Activated naive CD8-positive, alpha-beta T cell treated with anti-CD3 and anti-CD28 coated beads, Interleukin-2, amount 50 U/mL, for 24 hours (primary cell): ENCODE measurements around the gene UAP1L1.

Experiments
- ATAC-seq: fragments of 150-1000 bp; cut with Tn5 transposase; one replicate; pipeline ENCODE4 v1.10.0; 2021
- DNase-seq: peaks from one replicate; pipeline ENCODE4 v3.0.0; 2021
- H3K27ac Mint-ChIP-seq: one replicate; pipeline ENCODE4 v1.8.0; 2021; ENCODE audit warnings: mild to moderate bottlenecking, mixed read lengths
- H3K27me3 Mint-ChIP-seq: one replicate; pipeline ENCODE4 v1.8.0; 2021; ENCODE audit warnings: mixed read lengths
- H3K36me3 Mint-ChIP-seq: one replicate; pipeline ENCODE4 v1.8.0; 2021; ENCODE audit warnings: low read depth, mixed read lengths
- H3K4me1 Mint-ChIP-seq: one replicate; pipeline ENCODE4 v1.8.0; 2021; ENCODE audit warnings: mixed read lengths
- H3K4me3 Mint-ChIP-seq: one replicate; pipeline ENCODE4 v1.8.0; 2021; ENCODE audit warnings: mild to moderate bottlenecking, moderate library complexity, mixed read lengths
- H3K9me3 Mint-ChIP-seq: one replicate; pipeline ENCODE4 v1.8.0; 2021; ENCODE audit warnings: mixed read lengths

UAP1L1 gene

GRCh38 chr9:137073992-137074399 lies 3.3 kb upstream of the UAP1L1 start:
- Mint-ChIP-seq H3K27ac (no peak overlapping the region), H3K4me3 (no peak overlapping the region), H3K36me3 (no peaks in the 10 kb centered on the region), H3K9me3 (no peaks in the 10 kb centered on the region), H3K4me1 (peaks cover 16% of the 10 kb centered on the region), H3K27me3 (no peaks in the 10 kb centered on the region)
- DNase-seq (no peak), ATAC-seq (no peak)

GRCh38 chr9:137074657-137075274 lies 2.6 kb upstream of the UAP1L1 start:
- peaks cover 15% of the 10 kb centered on the region for H3K4me1 Mint-ChIP-seq
- no peak for DNase-seq
- no peak overlapping the region for H3K4me3 Mint-ChIP-seq
- H3K27ac Mint-ChIP-seq, result no peak overlapping the region
- no peak for ATAC-seq
- no peaks in the 10 kb centered on the region for H3K27me3 Mint-ChIP-seq
- H3K36me3 Mint-ChIP-seq, result peaks cover 2% of the 10 kb centered on the region
- H3K9me3 Mint-ChIP-seq, result no peaks in the 10 kb centered on the region

- Mint-ChIP-seq H3K9me3 (no peaks in the 10 kb centered on the region), H3K27ac (no peak overlapping the region), H3K36me3 (peaks cover 3% of the 10 kb centered on the region), H3K4me3 (no peak overlapping the region), H3K27me3 (no peaks in the 10 kb centered on the region), H3K4me1 (peaks cover 15% of the 10 kb centered on the region)
- DNase-seq (no peak), ATAC-seq (no peak)
Observed at GRCh38 chr9:137075275-137075775, 2.0 kb upstream of the UAP1L1 start.

- ATAC-seq (no peak), DNase-seq (no peak)
- no peaks in the 10 kb centered on the region for H3K9me3 Mint-ChIP-seq
- peak overlapping the region; percentile 29 for H3K4me3 Mint-ChIP-seq
- no peak overlapping the region for H3K27ac Mint-ChIP-seq
- H3K36me3 Mint-ChIP-seq, result peaks cover 3% of the 10 kb centered on the region
- peaks cover 4% of the 10 kb centered on the region for H3K4me1 Mint-ChIP-seq
- no peaks in the 10 kb centered on the region for H3K27me3 Mint-ChIP-seq
Observed at GRCh38 chr9:137076636-137077009, 694 bp upstream of the UAP1L1 start.

DNA sequence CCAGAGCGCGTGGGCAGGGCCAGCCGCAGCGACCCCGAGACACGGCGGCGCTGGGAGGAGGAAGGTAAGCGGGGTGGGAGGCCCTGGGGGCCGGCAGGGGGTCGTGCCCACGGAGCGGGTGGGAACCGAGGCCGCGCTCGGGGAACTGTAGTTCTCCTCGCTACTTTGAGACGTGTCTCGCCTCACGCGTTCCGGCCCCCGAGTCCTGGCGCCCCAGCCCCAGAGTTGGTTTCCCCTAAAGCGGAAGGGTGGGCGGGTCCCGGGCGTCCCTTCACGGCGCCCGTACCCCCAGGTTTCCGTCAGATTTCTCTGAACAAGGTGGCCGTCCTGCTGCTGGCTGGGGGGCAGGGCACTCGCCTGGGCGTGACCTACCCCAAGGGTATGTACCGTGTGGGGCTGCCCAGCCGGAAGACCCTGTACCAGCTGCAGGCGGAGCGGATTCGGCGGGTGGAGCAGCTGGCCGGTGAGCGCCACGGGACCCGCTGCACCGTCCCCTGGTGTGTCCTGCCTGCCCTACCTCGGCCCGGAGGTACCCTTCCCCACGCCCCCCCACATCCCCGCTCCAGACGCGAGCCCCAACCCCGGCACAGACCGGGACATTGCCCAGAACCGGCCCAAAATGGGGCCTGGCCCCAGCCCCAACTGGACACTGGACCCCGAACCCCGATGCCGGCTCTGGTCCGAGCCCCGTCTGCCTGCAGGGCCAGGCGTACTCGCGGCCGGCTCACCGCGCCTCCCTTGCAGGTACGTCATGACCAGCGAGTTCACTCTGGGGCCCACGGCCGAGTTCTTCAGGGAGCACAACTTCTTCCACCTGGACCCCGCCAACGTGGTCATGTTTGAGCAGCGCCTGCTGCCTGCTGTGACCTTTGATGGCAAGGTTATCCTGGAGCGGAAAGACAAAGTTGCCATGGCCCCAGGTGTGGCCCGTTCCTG lies 709 bp downstream of the UAP1L1 start:
- peak overlapping the region; percentile 35 for H3K27ac Mint-ChIP-seq
- DNase-seq, result peak; percentile 67

GRCh38 chr9:137078701-137079400 lies 1.5 kb downstream of the UAP1L1 start:
- no peaks in the 10 kb centered on the region for H3K27me3 Mint-ChIP-seq
- H3K4me1 Mint-ChIP-seq, result peaks cover 13% of the 10 kb centered on the region
- ATAC-seq (no peak), DNase-seq (no peak)
- peaks cover 5% of the 10 kb centered on the region for H3K36me3 Mint-ChIP-seq
- H3K9me3 Mint-ChIP-seq, result no peaks in the 10 kb centered on the region
- H3K27ac Mint-ChIP-seq, result no peak overlapping the region
- peak overlapping the region; percentile 71 for H3K4me3 Mint-ChIP-seq

More for the DNA sequence above, 709 bp downstream of the UAP1L1 start:
- H3K27me3 Mint-ChIP-seq, result no peaks in the 10 kb centered on the region
- H3K4me3 Mint-ChIP-seq, result peak overlapping the region; percentile 71
- H3K4me1 Mint-ChIP-seq, result peaks cover 7% of the 10 kb centered on the region
- ATAC-seq, result peak; percentile 37
- no peaks in the 10 kb centered on the region for H3K9me3 Mint-ChIP-seq
- H3K36me3 Mint-ChIP-seq, result peaks cover 3% of the 10 kb centered on the region

GRCh38 chr9:137079401-137079787 lies 2.1 kb downstream of the UAP1L1 start:
- Mint-ChIP-seq H3K4me1 (peaks cover 15% of the 10 kb centered on the region), H3K27ac (no peak overlapping the region), H3K4me3 (no peak overlapping the region), H3K36me3 (peaks cover 5% of the 10 kb centered on the region), H3K9me3 (no peaks in the 10 kb centered on the region), H3K27me3 (no peaks in the 10 kb centered on the region)
- DNase-seq, result no peak
- ATAC-seq, result no peak

GRCh38 chr9:137080260-137081122 lies 3.2 kb downstream of the UAP1L1 start:
- ATAC-seq, result no peak
- H3K9me3 Mint-ChIP-seq, result no peaks in the 10 kb centered on the region
- H3K4me3 Mint-ChIP-seq, result no peak overlapping the region
- no peaks in the 10 kb centered on the region for H3K27me3 Mint-ChIP-seq
- no peak overlapping the region for H3K27ac Mint-ChIP-seq
- peaks cover 23% of the 10 kb centered on the region for H3K4me1 Mint-ChIP-seq
- DNase-seq, result no peak
- peaks cover 5% of the 10 kb centered on the region for H3K36me3 Mint-ChIP-seq

DNA sequence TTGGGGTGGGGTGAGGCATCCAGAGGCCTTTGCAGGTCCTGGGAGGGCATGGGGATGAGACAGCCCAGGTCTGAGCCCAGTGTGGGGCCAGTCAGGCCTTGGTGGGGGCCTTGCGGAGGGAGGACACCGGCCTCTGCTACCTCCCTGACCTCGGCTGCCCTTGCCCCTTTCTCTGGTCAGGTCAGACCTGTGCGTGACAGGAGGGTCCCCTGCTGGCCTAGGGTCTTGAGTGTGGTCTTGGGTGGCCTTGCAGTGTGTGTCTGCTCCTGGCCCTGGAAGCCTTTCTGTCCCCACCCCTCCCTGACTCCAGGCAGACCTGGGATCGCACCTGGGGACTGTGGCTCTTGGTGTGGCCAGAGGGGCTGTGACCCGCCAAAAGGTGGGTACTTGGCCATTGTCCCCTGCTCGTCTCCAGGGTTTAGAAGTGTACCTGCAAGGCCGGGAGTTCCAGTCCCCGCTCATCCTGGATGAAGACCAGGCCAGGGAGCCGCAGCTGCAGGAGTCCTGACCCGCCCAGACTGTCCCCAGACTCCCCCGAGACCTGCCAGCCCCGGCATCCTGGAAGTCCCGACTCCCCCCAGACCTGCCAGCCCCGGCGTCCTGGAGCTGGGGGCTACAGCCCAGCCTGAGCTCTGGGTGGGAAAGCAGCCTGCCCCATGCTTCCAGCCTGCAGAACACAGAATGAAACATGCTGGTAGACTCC lies 5.1 kb downstream of the UAP1L1 start:
- DNase-seq (no peak), ATAC-seq (no peak)
- Mint-ChIP-seq H3K27ac (no peak overlapping the region), H3K4me3 (no peak overlapping the region), H3K36me3 (peaks cover 5% of the 10 kb centered on the region), H3K9me3 (no peaks in the 10 kb centered on the region), H3K27me3 (no peaks in the 10 kb centered on the region), H3K4me1 (peaks cover 31% of the 10 kb centered on the region)

GRCh38 chr9:137082925-137083290 lies 5.6 kb downstream of the UAP1L1 start:
- Mint-ChIP-seq H3K36me3 (peaks cover 5% of the 10 kb centered on the region), H3K27ac (no peak overlapping the region), H3K4me1 (peaks cover 36% of the 10 kb centered on the region), H3K9me3 (no peaks in the 10 kb centered on the region), H3K27me3 (no peaks in the 10 kb centered on the region), H3K4me3 (no peak overlapping the region)
- no peak for DNase-seq
- ATAC-seq, result no peak

GRCh38 chr9:137083394-137084004 lies 6.2 kb downstream of the UAP1L1 start:
- Mint-ChIP-seq H3K36me3 (peaks cover 5% of the 10 kb centered on the region), H3K9me3 (no peaks in the 10 kb centered on the region), H3K4me3 (no peak overlapping the region), H3K27ac (no peak overlapping the region), H3K4me1 (peaks cover 40% of the 10 kb centered on the region), H3K27me3 (no peaks in the 10 kb centered on the region)
- DNase-seq, result peak; percentile 49
- ATAC-seq, result peak; percentile 8

DNA sequence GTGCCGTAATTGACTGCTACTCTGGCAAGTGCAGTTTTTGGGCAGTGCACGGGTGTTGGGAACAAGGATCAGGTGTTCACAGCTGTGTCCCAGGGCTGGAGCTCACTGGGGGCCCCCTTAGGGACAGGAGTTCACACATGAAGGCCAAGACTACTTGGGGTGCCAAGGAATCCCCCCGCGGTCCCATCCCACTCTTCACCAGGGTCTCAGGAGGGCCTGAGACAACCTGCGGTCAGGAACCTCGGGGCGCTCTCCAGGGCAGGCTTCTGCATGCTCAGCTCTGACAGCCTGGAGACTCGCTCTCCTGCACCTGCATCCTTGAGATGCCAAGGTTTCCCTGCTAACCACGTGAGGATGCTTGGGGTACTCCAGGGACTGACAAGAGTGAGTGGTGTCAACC lies 7.2 kb downstream of the UAP1L1 start:
- Mint-ChIP-seq H3K9me3 (no peaks in the 10 kb centered on the region), H3K4me1 (peaks cover 45% of the 10 kb centered on the region), H3K27me3 (no peaks in the 10 kb centered on the region), H3K27ac (no peak overlapping the region), H3K36me3 (peaks cover 5% of the 10 kb centered on the region), H3K4me3 (no peak overlapping the region)
- DNase-seq (no peak), ATAC-seq (no peak)

GRCh38 chr9:137085920-137086530 lies 8.7 kb downstream of the UAP1L1 start:
- ATAC-seq (no peak), DNase-seq (peak; percentile 52)
- Mint-ChIP-seq H3K36me3 (peaks cover 2% of the 10 kb centered on the region), H3K4me3 (peak overlapping the region; percentile 88), H3K4me1 (peaks cover 45% of the 10 kb centered on the region), H3K27ac (peak overlapping the region; percentile 95), H3K9me3 (no peaks in the 10 kb centered on the region), H3K27me3 (no peaks in the 10 kb centered on the region)
